ENCODE results near the gene KCNMB2. TPM values are rescaled to one million over a fixed set of nuclear protein-coding genes. Genes with fewer than 3 reads are reported as not detected.

The KCNMB2 gene
- total RNA-seq, 4 donors from 2014 or later, result not detected

- TF ChIP-seq POLR2A (IDR thresholded peaks at IDR 0.05) (no peak), CTCF (IDR thresholded peaks at IDR 0.05) (no peak)
- DNase-seq, result no peak
- Histone ChIP-seq H3K27me3 (no peaks in the 10 kb centered on the region), H3K36me3 (no peaks in the 10 kb centered on the region), H3K4me3 (no peak overlapping the region), H3K9me3 (no peaks in the 10 kb centered on the region), H3K27ac (no peak overlapping the region), H3K4me1 (no peaks in the 10 kb centered on the region)
Observed at GRCh38 chr3:178768072-178768864, 232.0 kb downstream of the KCNMB2 start.

- Histone ChIP-seq H3K27me3 (no peaks in the 10 kb centered on the region), H3K4me1 (no peaks in the 10 kb centered on the region), H3K9me3 (no peaks in the 10 kb centered on the region), H3K27ac (no peak overlapping the region), H3K4me3 (no peak overlapping the region), H3K36me3 (no peaks in the 10 kb centered on the region)
- TF ChIP-seq CTCF (IDR thresholded peaks at IDR 0.05) (no peak), POLR2A (IDR thresholded peaks at IDR 0.05) (no peak)
- DNase-seq, result no peak
Observed at GRCh38 chr3:178771511-178771910, 235.3 kb downstream of the KCNMB2 start.

- H3K27ac ChIP-seq, result no peak overlapping the region
- H3K9me3 ChIP-seq, result no peaks in the 10 kb centered on the region
- TF ChIP-seq CTCF (IDR thresholded peaks at IDR 0.05) (no peak), POLR2A (IDR thresholded peaks at IDR 0.05) (no peak)
- H3K36me3 ChIP-seq, result no peaks in the 10 kb centered on the region
- H3K4me1 ChIP-seq, result no peaks in the 10 kb centered on the region
- H3K4me3 ChIP-seq, result no peak overlapping the region
- no peak for DNase-seq
- H3K27me3 ChIP-seq, result no peaks in the 10 kb centered on the region
Observed at GRCh38 chr3:178772746-178773145, 236.5 kb downstream of the KCNMB2 start.

GRCh38 chr3:178773358-178773757 is 237.1 kb downstream of the KCNMB2 start:
- no peaks in the 10 kb centered on the region for H3K9me3 ChIP-seq
- H3K27me3 ChIP-seq, result no peaks in the 10 kb centered on the region
- H3K36me3 ChIP-seq, result no peaks in the 10 kb centered on the region
- TF ChIP-seq CTCF (IDR thresholded peaks at IDR 0.05) (no peak), POLR2A (IDR thresholded peaks at IDR 0.05) (no peak)
- no peak for DNase-seq
- H3K4me3 ChIP-seq, result no peak overlapping the region
- no peak overlapping the region for H3K27ac ChIP-seq
- no peaks in the 10 kb centered on the region for H3K4me1 ChIP-seq

- H3K27me3 ChIP-seq, result no peaks in the 10 kb centered on the region
- H3K9me3 ChIP-seq, result no peaks in the 10 kb centered on the region
- H3K36me3 ChIP-seq, result no peaks in the 10 kb centered on the region
- TF ChIP-seq CTCF (IDR thresholded peaks at IDR 0.05) (no peak), POLR2A (IDR thresholded peaks at IDR 0.05) (no peak)
- H3K4me3 ChIP-seq, result no peak overlapping the region
- H3K27ac ChIP-seq, result no peak overlapping the region
- no peak for DNase-seq
- H3K4me1 ChIP-seq, result no peaks in the 10 kb centered on the region
Observed at GRCh38 chr3:178777718-178778411, 241.6 kb downstream of the KCNMB2 start.
